Measurements from ENCODE around the gene COL5A3. TPM values are rescaled to one million over a fixed set of nuclear protein-coding genes. Genes with fewer than 3 reads are reported as not detected.
"Not testable (repeated sequence)": the region's sequence is repeated elsewhere in the genome, so short reads cannot be mapped to it uniquely, and the experiment has no call there.

COL5A3 gene
- polyA plus RNA-seq, 1 donor: 0.71 TPM

GRCh38 chr19:9971166-9971897 lies 39.0 kb downstream of the COL5A3 start:
- no peak for DNase-seq

DNA sequence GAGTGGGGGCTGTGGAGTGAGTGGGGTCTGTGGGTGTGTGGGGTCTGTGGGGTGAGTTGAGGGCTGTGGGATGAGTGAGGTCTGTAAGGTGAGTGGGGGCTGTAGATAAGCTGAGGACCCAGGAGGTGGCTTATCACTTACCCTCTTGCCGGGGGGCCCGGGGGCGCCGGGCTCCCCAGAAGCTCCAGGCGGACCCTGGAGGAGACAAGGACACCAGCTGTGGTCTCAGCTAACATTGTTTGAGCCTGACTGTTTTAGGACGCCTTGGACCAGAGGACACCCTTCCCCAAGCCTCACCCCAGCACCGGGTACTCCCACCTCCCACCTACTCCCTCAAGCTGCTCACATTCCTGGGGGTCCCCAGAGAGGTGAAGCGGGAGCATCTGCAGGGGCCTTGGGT lies 39.8 kb downstream of the COL5A3 start:
- DNase-seq: no peak

DNA sequence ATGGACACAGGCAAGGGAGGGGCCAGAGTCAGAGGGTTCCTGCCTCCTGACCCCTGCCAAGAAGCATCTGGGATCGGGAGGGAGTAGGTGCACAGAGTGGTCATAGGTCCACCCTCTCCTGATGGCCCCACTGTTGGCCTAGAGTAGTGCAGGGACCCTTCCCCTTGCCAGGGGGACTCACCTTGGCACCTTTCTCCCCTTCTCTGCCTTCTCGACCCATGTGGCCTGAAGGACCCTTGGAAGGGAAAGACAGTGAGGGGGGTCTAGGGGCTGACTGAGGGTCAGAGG lies 40.7 kb downstream of the COL5A3 start:
- no peak for DNase-seq

- DNase-seq: no peak
These were observed 41.2 kb downstream of the COL5A3 start for GRCh38 chr19:9968820-9969687.

GRCh38 chr19:9967326-9967725 lies 43.0 kb downstream of the COL5A3 start:
- DNase-seq: no peak

- no peak for DNase-seq
These were observed 43.9 kb downstream of the COL5A3 start for GRCh38 chr19:9966448-9966847.

GRCh38 chr19:9966024-9966423 lies 44.3 kb downstream of the COL5A3 start:
- DNase-seq: no peak

DNA sequence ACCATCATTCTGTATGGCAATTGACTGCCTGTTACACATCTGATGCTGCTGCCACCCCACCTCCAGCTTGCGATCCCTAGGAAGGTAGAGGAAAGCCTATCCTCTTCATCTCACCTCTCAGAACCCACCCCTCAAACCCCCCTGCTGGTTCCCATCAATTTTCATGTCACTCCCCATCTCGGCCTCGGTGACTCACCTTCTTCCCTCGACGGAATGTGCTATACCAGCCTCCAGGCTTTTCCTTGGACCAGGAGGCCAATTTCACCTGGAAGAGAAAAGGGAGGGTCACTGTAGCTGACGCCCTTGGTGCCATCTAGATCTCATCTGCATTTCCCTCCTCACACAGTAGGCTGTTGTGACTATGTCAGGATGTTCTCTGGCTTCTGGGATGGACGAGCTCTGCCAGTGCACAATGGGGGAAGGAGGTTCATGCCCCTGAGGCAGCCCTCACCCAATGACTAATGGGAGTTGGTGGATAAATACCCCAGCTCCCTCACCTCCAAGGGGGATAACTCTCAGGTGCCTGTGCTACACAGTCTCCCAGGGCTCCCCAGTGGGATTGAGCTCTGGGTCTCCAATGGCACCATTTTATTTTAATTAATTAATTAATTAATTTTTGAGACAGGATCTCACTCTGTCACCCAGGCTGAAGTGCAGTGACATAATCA lies 47.5 kb downstream of the COL5A3 start:
- DNase-seq: no peak

- DNase-seq: no peak
These were observed 49.2 kb downstream of the COL5A3 start for GRCh38 chr19:9961103-9961502.

DNA sequence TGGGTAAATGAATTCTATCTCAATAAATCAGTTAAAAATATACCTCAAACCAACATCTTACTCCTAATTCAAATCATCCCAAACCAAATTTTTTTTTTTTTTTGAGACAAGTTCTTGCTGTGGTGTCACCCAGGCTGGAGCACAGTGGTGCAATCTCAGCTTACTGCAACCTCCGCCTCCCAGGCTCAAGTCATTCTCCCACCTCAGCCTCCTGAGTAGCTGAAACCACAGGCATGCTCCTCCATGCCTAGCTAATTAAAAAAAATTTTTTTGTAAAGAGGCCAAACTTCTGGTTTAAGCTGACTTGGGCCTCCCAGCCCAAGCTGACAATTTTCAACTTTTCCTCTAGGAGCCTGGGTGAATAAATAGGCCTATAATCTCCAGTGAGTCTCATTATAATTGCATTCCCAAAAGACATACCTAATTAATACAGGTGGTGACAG lies 51.9 kb downstream of the COL5A3 start:
- no peak for DNase-seq

- DNase-seq: no peak
These were observed 53.3 kb downstream of the COL5A3 start for GRCh38 chr19:9956956-9957355.

DNA sequence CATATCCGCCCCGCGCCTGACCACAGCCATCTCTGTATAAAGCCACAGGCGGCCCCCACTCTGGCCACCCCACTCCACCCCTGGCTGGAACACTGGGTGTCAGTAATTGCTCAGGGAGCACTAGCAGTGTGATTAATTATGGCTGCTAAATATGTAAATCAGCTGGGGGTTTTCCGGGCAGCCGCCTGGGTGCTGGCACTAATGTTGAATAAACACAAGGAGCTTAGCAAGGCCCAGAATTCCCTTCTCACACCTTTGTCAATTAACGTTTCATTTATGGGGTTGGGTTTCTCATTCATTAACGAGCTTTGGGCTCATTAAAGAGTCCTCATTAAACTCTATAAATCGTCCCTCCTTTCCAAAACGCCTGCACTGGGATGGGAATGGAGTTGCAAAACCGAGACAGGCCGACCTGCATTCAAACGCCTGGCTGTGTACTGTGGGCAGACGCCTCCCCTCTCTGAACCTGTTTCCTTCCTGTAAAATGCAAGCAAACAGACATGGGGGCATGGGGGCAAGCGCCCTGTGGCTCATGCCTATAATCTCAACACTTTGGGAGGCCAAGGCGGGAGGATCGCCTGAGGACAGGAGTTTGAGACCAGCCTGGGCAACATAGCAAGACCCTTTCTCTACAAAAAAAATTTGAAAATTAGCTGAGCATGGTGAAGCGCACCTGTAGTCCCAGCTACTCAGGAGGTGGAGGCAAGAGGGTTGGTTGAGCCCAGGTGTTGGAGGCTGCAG lies 56.3 kb downstream of the COL5A3 start:
- DNase-seq: no peak

- DNase-seq: no peak
These were observed 58.0 kb downstream of the COL5A3 start for GRCh38 chr19:9952276-9952675.

GRCh38 chr19:9947441-9947840 lies 62.9 kb downstream of the COL5A3 start:
- no peak for DNase-seq

DNA sequence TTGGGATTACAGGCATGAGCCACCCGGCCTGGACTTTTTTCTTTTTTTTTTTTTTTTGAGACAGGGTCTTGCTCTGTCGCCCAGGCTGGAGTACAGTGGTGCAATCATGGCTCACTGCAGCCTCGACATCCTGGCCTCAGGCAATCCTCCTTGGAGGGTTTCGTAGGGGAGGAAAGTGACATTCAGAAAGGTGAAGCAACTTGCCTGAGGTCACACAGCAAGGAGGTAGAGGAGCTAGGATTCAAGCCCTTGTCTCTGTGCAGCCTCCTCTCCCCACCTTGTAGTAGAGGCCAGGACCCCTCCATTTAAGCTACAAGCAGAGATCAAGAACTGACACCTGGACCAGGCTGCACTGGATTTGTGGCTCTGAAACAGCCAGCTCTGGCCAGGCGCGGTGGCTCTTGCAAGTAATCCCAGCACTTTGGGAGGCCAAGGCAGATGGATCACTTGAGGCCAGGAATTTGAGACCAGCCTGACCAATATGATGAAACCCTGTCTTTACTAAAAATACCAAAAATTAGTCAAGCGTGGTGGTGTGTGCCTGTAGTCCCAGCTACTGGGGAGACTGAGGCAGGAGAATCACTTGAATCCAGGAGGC lies 63.7 kb downstream of the COL5A3 start:
- DNase-seq: not testable (repeated sequence)

DNA sequence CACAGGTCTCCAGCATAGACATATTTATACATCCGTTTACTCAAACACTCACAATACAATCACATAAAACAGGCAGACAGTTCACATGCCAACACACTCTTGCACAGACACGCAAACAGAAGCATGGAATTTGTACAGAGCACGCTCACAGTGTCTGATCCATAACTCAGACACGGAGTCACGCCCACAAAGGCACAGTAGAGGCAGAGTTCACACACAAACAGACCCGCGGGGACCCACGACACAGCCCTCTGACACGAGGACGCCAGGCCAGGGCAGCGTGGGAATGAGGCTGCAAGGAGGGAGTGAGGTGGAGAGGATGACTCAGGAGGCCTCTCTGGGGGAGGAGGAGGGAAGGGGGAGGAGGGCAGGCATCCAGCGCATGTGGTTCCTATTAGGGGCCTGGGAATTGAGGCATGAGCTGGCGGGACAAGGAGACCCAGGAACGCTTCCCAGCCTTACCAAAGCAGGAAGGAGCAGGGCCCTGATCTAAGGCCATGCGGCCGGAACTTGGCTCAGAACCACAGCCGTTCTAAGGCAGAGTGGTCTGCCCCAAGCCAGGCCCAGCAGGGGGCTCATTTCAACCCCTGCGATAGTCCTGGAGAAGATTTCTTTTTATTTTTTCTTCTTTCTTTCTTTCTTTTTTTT lies 64.9 kb downstream of the COL5A3 start:
- DNase-seq: no peak

DNA sequence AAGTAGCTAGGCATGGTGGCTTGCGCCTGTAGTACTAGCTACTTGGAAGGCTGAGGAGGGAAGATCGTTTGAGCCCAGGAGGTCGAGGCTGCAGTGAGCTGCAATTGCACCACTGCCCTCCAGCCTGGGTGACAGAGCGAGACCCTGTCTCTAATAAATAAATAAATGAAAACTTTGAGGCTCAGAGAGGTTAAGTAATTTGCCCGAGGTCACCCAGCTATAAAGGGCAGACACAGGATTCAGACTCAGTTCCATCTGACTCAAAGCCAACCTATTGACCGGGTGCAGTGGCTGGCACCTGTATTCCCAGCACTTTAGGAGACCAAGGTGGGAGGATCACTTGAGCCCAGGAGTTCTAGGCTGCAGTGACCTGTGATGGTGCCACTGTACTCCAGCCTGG lies 66.6 kb downstream of the COL5A3 start:
- no peak for DNase-seq

- DNase-seq: no peak
These were observed 68.6 kb downstream of the COL5A3 start for GRCh38 chr19:9941671-9942070.

DNA sequence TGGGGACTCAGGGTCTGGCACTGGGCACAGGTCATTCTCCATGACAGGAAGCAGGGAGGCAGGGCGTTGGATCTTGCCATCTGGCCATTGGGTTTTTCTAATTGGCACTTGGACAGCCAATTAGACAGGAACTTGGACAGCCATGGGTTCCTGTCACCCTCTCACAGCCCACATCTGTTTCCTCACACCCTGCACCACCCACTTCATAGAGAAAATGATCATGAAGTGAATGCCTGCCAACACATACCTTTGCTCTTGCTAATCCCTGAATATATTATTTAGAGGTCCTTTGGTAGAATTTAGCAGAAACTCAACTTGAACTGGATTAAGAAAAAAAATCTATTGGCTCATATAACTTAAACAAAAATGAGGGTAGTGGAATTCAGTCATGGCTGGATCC lies 69.1 kb downstream of the COL5A3 start:
- no peak for DNase-seq

DNA sequence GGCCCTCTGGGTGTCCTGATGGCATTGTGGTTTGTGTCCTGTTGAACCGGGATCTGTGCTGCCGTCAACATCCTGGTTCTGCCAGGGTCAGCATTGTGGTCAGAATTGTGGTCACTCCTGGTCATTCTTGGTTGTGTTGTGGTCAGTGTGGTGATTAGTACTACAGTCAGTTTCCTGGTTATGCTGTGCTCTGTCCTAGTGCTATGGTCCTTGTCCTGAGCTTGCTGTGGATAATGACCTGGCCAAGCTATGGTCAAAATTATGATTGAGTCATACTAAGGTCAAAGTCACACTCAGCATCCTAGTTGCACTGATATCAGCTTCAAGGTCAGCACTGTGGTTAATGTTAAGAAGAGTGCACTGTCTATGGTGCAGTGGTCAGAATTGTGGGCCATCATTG lies 69.5 kb downstream of the COL5A3 start:
- no peak for DNase-seq

DNA sequence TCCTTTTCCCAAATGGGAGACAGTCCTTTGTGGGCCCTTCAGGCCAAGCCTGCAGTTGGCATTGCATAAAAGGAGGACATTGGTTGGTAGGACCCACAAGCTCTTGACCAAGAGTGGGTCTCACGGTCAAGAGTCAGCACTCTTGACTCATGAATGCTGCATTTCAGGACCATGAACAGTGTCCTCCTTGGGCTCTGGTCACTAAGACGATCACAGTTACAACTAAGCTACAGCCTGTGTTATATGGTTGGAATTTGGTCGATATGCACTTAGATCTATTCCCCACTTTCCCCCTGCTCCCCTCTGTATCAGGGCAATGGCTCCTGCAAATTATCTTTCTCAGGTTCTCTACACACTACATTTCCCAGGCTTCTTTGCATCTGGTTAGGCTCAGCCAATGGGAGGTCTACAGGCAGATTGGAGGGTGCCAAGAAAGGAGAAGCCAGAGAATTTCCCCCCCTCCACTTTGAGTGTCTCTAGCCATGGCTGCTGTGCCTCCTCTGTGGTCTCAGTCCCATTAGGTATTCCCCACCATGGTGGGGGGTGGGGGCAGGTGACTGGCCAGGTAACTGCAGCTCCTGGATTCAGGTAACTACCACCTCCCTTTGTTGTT lies 70.9 kb downstream of the COL5A3 start:
- DNase-seq: no peak
